WTC11 (cell line): ENCODE measurements around the gene EGFR.

Source experiments
- CREB1 ChIP-seq: sonication (generic); formaldehyde crosslinking; IDR thresholded peaks from 2 replicates; pipeline ENCODE4 v1.8.0; 2023; ENCODE audit warnings: mild to moderate bottlenecking, missing genetic modification reagents
- CTCF ChIP-seq: fragments of 200-600 bp; IDR thresholded peaks from 2 replicates; pipeline ENCODE4 v1.8.0; 2022; ENCODE audit warnings: antibody characterized with exemption
- ELF4 ChIP-seq: sonication (generic); formaldehyde crosslinking; IDR thresholded peaks from 2 replicates; pipeline ENCODE4 v1.8.1; 2022; ENCODE audit warnings: low read depth, mild to moderate bottlenecking, moderate library complexity, missing genetic modification reagents
- GABPB1 ChIP-seq: sonication (generic); formaldehyde crosslinking; IDR thresholded peaks from 2 replicates; pipeline ENCODE4 v1.8.1; 2023; ENCODE audit warnings: mild to moderate bottlenecking, missing genetic modification reagents
- NFE2L1 ChIP-seq: sonication (generic); formaldehyde crosslinking; IDR thresholded peaks from 2 replicates; pipeline ENCODE4 v1.8.1; 2023; ENCODE audit warnings: missing genetic modification reagents
- OVOL2 ChIP-seq: fragments of 250-450 bp; sonication (Bioruptor Pico); IDR thresholded peaks from 2 replicates; pipeline ENCODE4 v1.9.0; 2021; ENCODE audit warnings: mild to moderate bottlenecking, borderline replicate concordance
- SOX15 ChIP-seq: fragments of 250-450 bp; sonication (Bioruptor Pico); IDR thresholded peaks from 2 replicates; pipeline ENCODE4 v1.9.0; 2021; ENCODE audit warnings: mild to moderate bottlenecking
- SP1 ChIP-seq: sonication (generic); formaldehyde crosslinking; conservative IDR thresholded peaks from 2 replicates; pipeline ENCODE4 v1.8.1; 2022; ENCODE audit warnings: missing genetic modification reagents

DNA sequence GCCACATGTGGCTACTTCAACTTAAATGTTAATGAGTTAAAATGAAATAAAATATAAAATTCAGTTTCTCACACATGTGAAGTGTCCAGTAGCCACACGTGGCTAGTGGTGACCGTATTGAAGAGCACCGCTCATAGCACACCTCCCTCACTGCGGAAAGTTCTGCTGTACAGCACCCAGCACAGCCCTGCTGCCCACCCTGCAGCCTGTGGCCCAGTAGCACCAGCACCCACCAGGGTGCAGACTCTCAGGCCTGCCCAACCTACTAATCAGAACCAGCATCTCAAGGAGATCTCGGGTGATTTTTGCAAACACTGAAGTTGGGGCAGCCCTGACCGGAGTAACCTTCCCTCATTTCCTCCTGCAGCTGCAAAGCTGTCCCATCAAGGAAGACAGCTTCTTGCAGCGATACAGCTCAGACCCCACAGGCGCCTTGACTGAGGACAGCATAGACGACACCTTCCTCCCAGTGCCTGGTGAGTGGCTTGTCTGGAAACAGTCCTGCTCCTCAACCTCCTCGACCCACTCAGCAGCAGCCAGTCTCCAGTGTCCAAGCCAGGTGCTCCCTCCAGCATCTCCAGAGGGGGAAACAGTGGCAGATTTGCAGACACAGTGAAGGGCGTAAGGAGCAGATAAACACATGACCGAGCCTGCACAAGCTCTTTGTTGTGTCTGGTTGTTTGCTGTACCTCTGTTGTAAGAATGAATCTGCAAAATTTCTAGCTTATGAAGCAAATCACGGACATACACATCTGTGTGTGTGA, 183.5 kb downstream of the EGFR start:
- TF ChIP-seq NFE2L1 (CRISPR knock-in tag): no peak
- TF ChIP-seq CTCF: no peak
- TF ChIP-seq OVOL2 (CRISPR knock-in tag): no peak
- TF ChIP-seq SP1 (CRISPR knock-in tag): no peak
- no peak for TF ChIP-seq GABPB1 (CRISPR knock-in tag)
- TF ChIP-seq SOX15 (CRISPR knock-in tag): no peak
- no peak for TF ChIP-seq CREB1 (CRISPR knock-in tag)
- TF ChIP-seq ELF4 (CRISPR knock-in tag): no peak
